Right lobe of liver (tissue), 6 donors: Measurements from ENCODE around the gene WNT7A. TPM values are rescaled to one million over a fixed set of nuclear protein-coding genes. Genes with fewer than 3 reads are reported as not detected.

ENCODE experiments used
- ATAC-seq, 4 donors: fragments of 200-7000 bp; cut with Tn5 transposase; one replicate each; pipeline ENCODE4 v1.9.1; 2020; ENCODE audit warnings: mild to moderate bottlenecking in 4 of 4, moderate library complexity in 4 of 4
- DNase-seq, 3 donors: peaks; one replicate each; pipeline ENCODE4 v3.0.0-alpha.2; 2020
- H3K27ac ChIP-seq, 3 donors: fragments of 200-600 bp; one replicate each; pipeline ENCODE4 v1.8.0; 2022
- H3K27me3 ChIP-seq, 2 donors: fragments of 200-600 bp; one replicate each; pipeline ENCODE4 v1.8.0; 2022
- H3K36me3 ChIP-seq, 4 donors: fragments of 200-600 bp; sonication (generic) in 1 of 4; one replicate each; pipeline versions ENCODE4 v1.5.1 to v1.8.0; 2017 to 2022; ENCODE audit warnings: control low read depth in 1 of 4
- H3K4me1 ChIP-seq, 4 donors: fragments of 200-600 bp; sonication (generic) in 1 of 4; one replicate each; pipeline versions ENCODE4 v1.5.1 to v1.8.0; 2017 to 2022; ENCODE audit warnings: control low read depth in 1 of 4
- H3K4me3 ChIP-seq, 3 donors: fragments of 200-600 bp; one replicate each; pipeline ENCODE4 v1.8.0; 2022
- H3K9me3 ChIP-seq, 4 donors: fragments of 200-600 bp; sonication (generic) in 1 of 4; one replicate each; pipeline versions ENCODE4 v1.5.1 to v1.8.0; 2017 to 2022; ENCODE audit warnings: control low read depth in 1 of 4
- POLR2A ChIP-seq: fragments of 450-650 bp; IDR thresholded peaks from one replicate; pipeline ENCODE4 v1.6.1; 2017; ENCODE audit warnings: antibody characterized with exemption, mild to moderate bottlenecking
- WGBS: methylation state at CpG from one replicate; pipeline ENCODE4 v1.1.6; 2018; ENCODE audit warnings: low coverage, low lambda C conversion rate; ENCODE audit not compliant: insufficient coverage; ENCODE audit errors: missing lambda C conversion rate; 5-methylcytosine and 5-hydroxymethylcytosine counted together
- intact Hi-C, 2 donors: fragments of 100-400 bp; cut with DNase I; formaldehyde crosslinking; loops; one replicate each; pipeline versions ENCODE4 v1.11.2 to v1.14.1; 2022
- total RNA-seq, 6 experiments: library from RNA; depleted of rRNA in 2 of 6; stranded (reverse); fragments of >200 nt in 2 of 6; fragmentation: NEBNext Ultra II Directional in 3 of 6; extraction: Animal tissue kit (Norgen Biotek cat#: 25700) in 3 of 6; gene quantifications; one replicate each; pipeline versions ENCODE4 v1.1.0 to v1.2.4, GENCODE V29; 2016 to 2023
- TF ChIP-seq, protein P1 (sequence below), 4 donors: fragments of 200-600 bp in 3 of 4; fragments of 450-650 bp in 1 of 4; IDR thresholded peaks; one replicate each; pipeline versions ENCODE4 v1.5.1 to v1.8.0; 2016 to 2022; ENCODE audit warnings: antibody characterized with exemption in 4 of 4, mild to moderate bottlenecking in 2 of 4
- donor health status: DM: no; HTN: yes; CAD: no.
- donor health status: DM: no; HTN: no; CAD: no.
- donor health status: DM: no; HTN: no; CAD: no.
- donor health status: DM: no; HTN: yes; CAD: no.
- donor health status: DM: no; HTN: yes; CAD: no.

Gene WNT7A
- total RNA-seq, 6 experiments from 2014 or later, result not detected

DNA sequence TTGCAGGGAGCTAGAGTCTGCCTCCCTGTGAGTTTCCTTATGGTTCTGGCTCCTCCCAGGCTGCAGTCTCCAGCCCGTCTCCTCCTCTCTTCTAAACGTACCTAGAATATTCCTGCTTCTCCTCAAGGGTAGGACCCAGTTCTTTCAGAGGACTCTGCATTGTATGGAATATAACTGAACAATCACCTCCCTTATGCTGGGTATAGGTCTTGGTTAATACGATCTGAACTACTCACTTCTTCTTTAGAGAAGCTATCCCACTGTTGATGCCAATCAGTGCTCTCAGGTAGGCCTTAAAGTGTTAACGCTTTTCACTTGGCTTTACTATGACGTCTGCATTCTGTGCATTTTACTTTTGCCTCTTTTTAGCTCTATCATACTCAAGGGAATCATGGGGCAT lies 98.5 kb downstream of the WNT7A start:
- DNase-seq (no peak), ATAC-seq (no peak)
- 54% methylated on average over 5 of the region's 5 CpGs for WGBS
- TF ChIP-seq, protein P1, sequence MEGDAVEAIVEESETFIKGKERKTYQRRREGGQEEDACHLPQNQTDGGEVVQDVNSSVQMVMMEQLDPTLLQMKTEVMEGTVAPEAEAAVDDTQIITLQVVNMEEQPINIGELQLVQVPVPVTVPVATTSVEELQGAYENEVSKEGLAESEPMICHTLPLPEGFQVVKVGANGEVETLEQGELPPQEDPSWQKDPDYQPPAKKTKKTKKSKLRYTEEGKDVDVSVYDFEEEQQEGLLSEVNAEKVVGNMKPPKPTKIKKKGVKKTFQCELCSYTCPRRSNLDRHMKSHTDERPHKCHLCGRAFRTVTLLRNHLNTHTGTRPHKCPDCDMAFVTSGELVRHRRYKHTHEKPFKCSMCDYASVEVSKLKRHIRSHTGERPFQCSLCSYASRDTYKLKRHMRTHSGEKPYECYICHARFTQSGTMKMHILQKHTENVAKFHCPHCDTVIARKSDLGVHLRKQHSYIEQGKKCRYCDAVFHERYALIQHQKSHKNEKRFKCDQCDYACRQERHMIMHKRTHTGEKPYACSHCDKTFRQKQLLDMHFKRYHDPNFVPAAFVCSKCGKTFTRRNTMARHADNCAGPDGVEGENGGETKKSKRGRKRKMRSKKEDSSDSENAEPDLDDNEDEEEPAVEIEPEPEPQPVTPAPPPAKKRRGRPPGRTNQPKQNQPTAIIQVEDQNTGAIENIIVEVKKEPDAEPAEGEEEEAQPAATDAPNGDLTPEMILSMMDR (IDR thresholded peaks at IDR 0.05), result no peak
- no peak for TF ChIP-seq POLR2A
- Histone ChIP-seq H3K9me3 (no peaks in the 10 kb centered on the region), H3K27me3 (no peaks in the 10 kb centered on the region), H3K27ac (no peak overlapping the region), H3K36me3 (no peaks in the 10 kb centered on the region), H3K4me1 (no peaks in the 10 kb centered on the region), H3K4me3 (no peak overlapping the region)
- intact Hi-C loops, result no loop called here

DNA sequence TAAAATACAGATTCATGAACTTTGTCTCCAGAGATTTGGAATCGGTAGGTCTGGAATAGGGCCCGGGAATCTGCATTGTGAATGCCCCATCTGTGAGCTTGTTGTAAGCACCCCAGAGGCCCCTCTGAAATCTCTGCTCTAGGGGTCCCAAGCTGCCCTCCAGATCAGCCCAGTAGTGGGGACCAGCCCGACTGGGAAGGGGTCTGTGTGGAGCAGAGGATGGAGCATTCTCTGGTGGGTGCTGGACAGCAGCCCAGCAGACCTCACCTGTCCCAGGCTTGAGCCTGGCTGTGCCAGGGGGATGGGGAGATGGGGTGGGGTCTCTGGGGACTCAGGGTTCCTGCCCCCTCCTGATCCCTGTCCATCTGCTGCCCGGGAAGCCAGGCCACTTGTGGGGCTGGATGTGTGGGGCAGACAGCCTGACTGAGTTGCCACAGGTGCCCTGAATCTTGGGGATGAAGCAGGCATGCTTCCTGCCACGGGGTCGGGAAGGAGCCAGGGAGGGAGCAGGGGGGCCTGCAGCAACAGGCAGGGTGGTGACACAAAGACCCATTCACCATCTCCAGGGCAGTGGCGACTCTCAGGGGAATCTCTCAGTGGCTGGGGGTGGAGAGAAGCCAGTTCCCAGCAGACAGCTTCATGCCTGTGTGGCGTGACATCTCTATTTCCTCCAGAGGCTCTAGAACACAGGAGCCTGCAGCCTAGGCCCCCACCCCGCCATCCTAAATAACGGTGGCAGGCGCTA lies 99.3 kb downstream of the WNT7A start:
- H3K27me3 ChIP-seq, result no peaks in the 10 kb centered on the region
- intact Hi-C loops, result no loop called here
- TF ChIP-seq POLR2A, result no peak
- TF ChIP-seq, protein P1 (IDR thresholded peaks at IDR 0.05), result no peak
- H3K4me3 ChIP-seq, result no peak overlapping the region
- no peaks in the 10 kb centered on the region for H3K9me3 ChIP-seq
- H3K4me1 ChIP-seq, result no peaks in the 10 kb centered on the region
- H3K27ac ChIP-seq, result no peak overlapping the region
- DNase-seq (peak in 1 of 3 donors; percentile 39), ATAC-seq (no peak)
- 41% methylated on average over 3 of the region's 11 CpGs for WGBS
- H3K36me3 ChIP-seq, result no peaks in the 10 kb centered on the region

DNA sequence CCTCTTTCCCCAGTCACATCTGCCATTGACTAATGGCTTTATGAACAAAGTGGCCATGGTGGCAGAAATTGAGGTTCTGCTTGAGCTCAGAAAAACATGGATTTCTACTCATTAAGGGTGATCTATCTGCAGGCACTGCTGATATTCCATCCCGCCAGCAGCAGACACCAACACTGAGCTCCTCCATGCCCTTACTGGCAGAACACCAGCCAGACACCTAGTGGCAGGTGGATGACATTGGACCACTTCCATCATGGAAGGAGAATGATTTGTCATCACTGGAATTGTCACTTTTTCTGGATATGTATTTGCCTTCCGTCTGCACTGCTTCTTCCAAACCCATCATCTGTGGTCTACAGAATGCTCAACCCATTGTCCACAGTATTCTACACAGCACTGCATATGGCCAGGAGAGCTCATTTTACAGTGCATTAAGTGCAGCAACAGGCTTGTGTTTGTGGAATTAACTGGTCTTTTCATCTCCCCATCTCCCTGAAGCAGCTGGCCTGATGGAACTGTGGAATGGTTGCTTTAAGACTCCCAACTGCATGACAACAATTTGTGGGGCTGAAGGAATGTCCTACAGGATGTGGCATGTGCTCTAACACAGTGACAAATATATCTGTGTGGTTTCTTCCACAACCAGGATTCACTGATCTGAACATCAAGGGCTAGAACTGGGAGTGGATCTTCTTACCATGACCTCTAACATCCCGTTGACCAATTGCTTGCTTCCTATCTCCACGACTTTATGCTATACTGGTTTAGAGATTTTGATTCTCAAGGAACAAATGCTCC lies 103.4 kb downstream of the WNT7A start:
- intact Hi-C loops, result no loop called here
- ATAC-seq, result no peak

DNA sequence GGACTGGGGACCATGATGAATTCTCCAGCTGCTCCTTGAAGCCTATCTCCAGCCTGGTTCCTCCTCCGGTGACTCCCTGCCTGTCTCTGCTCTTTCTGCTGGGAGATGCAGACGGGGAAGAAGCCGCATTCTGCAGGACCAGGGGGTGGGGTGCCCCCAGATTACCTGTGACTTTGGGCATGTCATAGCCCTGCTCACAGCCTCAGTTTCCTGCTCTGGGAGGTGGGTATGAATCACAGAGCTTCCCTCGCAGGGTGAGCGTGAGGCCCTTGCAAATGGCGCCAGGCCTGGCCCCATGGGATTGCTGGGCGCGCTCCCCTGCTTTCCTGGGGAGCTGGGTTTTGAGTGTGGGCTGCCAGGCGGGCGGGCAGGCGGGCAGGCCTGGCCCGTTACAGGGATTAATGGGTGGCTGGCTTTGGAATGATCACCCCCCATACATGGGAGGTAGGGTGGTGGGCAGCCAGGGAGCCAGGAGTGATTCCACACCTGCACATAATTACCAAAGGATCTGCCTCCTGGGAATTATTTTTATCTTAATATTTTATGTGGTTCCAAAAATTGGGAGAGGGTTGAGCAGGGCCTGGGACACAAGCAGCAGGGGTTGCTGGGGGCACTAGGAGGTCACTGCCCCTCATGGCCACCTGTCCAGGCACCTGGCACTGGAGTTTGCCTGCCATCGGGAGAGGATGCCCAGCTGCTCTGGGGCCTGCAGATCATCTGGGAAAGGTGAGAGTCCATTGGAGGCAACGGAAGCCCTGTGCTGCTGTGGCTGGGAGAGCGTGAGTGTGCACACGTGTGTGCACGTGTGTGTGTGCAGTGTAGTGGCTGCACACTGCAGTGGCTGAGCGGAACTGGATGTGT lies 106.8 kb downstream of the WNT7A start:
- 86% methylated on average over 9 of the region's 18 CpGs for WGBS
- Histone ChIP-seq H3K4me1 (no peaks in the 10 kb centered on the region), H3K4me3 (no peak overlapping the region), H3K27me3 (no peaks in the 10 kb centered on the region), H3K9me3 (no peaks in the 10 kb centered on the region), H3K36me3 (no peaks in the 10 kb centered on the region), H3K27ac (no peak overlapping the region)
- intact Hi-C loops, result no loop called here
- DNase-seq, result peak in 1 of 3 donors; percentile 34
- no peak for ATAC-seq
- no peak for TF ChIP-seq POLR2A
- TF ChIP-seq, protein P1 (IDR thresholded peaks at IDR 0.05), result no peak

More for the DNA sequence above, 103.4 kb downstream of the WNT7A start:
- Histone ChIP-seq H3K4me3 (no peak overlapping the region), H3K27ac (no peak overlapping the region), H3K36me3 (no peaks in the 10 kb centered on the region), H3K9me3 (no peaks in the 10 kb centered on the region), H3K4me1 (no peaks in the 10 kb centered on the region), H3K27me3 (no peaks in the 10 kb centered on the region)
- DNase-seq, result peak in 1 of 3 donors; percentile 9
- TF ChIP-seq, protein P1 (IDR thresholded peaks at IDR 0.05), result no peak
- TF ChIP-seq POLR2A, result no peak
- 40% methylated on average over 3 of the region's 4 CpGs for WGBS
